Caco-2 (cell line): Measurements from ENCODE around the gene ANAPC2. TPM values are rescaled to one million over a fixed set of nuclear protein-coding genes. Genes with fewer than 3 reads are reported as not detected.

ENCODE experiments used
- BruUV-seq: library from RNA; stranded (reverse); fragments of 400-500 nt; replicated peaks from 2 replicates; lab custom pipeline; 2021; lab: Mats Ljungman, UMichigan
- CTCF ChIA-PET: fragments of 300-600 bp; sonication (Branson Sonifier 250); formaldehyde crosslinking; loops from one replicate; lab custom pipeline; 2022; ENCODE audit warnings: antibody characterized with exemption; lab: Charles Lee
- POLR2A ChIA-PET: fragments of 300-600 bp; sonication (Branson Sonifier 250); formaldehyde crosslinking; loops from one replicate; lab custom pipeline; 2022; ENCODE audit warnings: antibody characterized with exemption; lab: Charles Lee
- DNase-seq, 2 experiments: peaks; one replicate each; pipeline versions ENCODE4 v3.0.0 to v3.0.0-alpha.2; 2020 to 2022
- H3K27me3 ChIP-seq: replicated peaks from 2 replicates; pipeline ENCODE4 v1.6.0; 2011; ENCODE audit warnings: low read length; ENCODE audit not compliant: control insufficient read depth, insufficient read depth
- H3K36me3 ChIP-seq: 2 replicates; pipeline ENCODE4 v1.5.1; 2011; ENCODE audit warnings: low read length; ENCODE audit not compliant: control insufficient read depth, insufficient read depth
- H3K4me1 ChIP-seq: fragments of 250-450 bp; sonication (Bioruptor Pico); 2 replicates; pipeline ENCODE4 v1.5.1; 2020; ENCODE audit warnings: mild to moderate bottlenecking
- H3K4me3 ChIP-seq: 2 replicates; pipeline ENCODE4 v1.5.1; 2011; ENCODE audit warnings: low read depth, mild to moderate bottlenecking, control low read depth, low read length
- H3K9me3 ChIP-seq: fragments of 250-450 bp; sonication (Bioruptor Pico); 2 replicates; pipeline ENCODE4 v1.5.1; 2020; ENCODE audit warnings: mild to moderate bottlenecking, moderate library complexity
- H3K27ac Mint-ChIP-seq: one replicate; pipeline ENCODE4 v1.8.0; 2022; ENCODE audit warnings: mixed read lengths; ENCODE audit not compliant: unreplicated experiment
- H3K27me3 Mint-ChIP-seq: one replicate; pipeline ENCODE4 v1.8.0; 2022; ENCODE audit warnings: mixed read lengths; ENCODE audit not compliant: insufficient read depth, unreplicated experiment
- H3K36me3 Mint-ChIP-seq: one replicate; pipeline ENCODE4 v1.8.0; 2022; ENCODE audit warnings: mild to moderate bottlenecking, mixed read lengths; ENCODE audit not compliant: insufficient read depth, unreplicated experiment
- H3K4me1 Mint-ChIP-seq: one replicate; pipeline ENCODE4 v1.8.0; 2022; ENCODE audit warnings: low read depth, mixed read lengths; ENCODE audit not compliant: unreplicated experiment
- H3K4me3 Mint-ChIP-seq: one replicate; pipeline ENCODE4 v1.8.0; 2022; ENCODE audit warnings: mild to moderate bottlenecking, moderate library complexity, mixed read lengths; ENCODE audit not compliant: unreplicated experiment
- H3K9me3 Mint-ChIP-seq: one replicate; pipeline ENCODE4 v1.8.0; 2022; ENCODE audit warnings: mixed read lengths; ENCODE audit not compliant: unreplicated experiment
- intact Hi-C: fragments of 100-400 bp; cut with micrococcal nuclease; formaldehyde crosslinking; loops from one replicate; pipeline ENCODE4 v1.10.0; 2022; ENCODE audit not compliant: unreplicated experiment
- total RNA-seq: library from RNA; stranded (reverse); gene quantifications from 2 replicates; pipeline ENCODE4 v1.2.3, GENCODE V29; 2022
- TF ChIP-seq, protein P1 (sequence below), 2 experiments: fragments of 200-600 bp in 1 of 2; IDR thresholded peaks; 1 replicate in 1 of 2; 2 replicates in 1 of 2; pipeline versions ENCODE4 v1.5.1 to v1.8.0; 2011 to 2022; ENCODE audit warnings: antibody characterized with exemption in 1 of 2, control low read depth in 1 of 2, inconsistent platforms in 1 of 2, low read depth in 1 of 2, low read length in 1 of 2, mild to moderate bottlenecking in 1 of 2, moderate library complexity in 1 of 2; ENCODE audit not compliant: insufficient read depth in 1 of 2, severe bottlenecking in 1 of 2, unreplicated experiment in 1 of 2

Gene ANAPC2
- total RNA-seq, 1 experiment from 2014 or later = 67.5 TPM

DNA sequence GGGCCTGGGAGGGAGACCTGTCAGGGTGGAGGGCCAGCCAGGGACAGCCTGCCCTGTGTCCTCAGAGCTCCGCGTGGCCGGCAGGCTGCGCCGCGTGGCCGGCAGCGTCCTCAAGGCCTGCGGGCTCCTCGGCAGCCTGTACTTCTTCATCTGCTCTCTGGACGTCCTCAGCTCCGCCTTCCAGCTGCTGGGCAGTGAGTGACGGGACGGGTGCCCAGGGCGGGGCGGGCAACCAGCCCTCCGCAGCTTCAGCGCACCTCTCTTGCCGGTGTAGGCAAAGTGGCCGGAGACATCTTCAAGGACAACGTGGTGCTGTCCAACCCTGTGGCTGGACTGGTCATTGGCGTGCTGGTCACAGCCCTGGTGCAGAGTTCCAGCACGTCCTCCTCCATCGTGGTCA is 44.1 kb upstream of the ANAPC2 start:
- ChIA-PET POLR2A (no interaction called here), CTCF (interaction anchor here (0.6 to 0.8 kb wide), 2 partner anchors 9 to 244 kb away, joined by 3 to 9 read pairs; no protein-coding TSS in a partner anchor)
- H3K9me3 Mint-ChIP-seq = no peaks in the 10 kb centered on the region
- no peak overlapping the region for H3K4me3 Mint-ChIP-seq
- Histone ChIP-seq H3K4me3 (no peak overlapping the region), H3K36me3 (no peaks in the 10 kb centered on the region), H3K9me3 (no peaks in the 10 kb centered on the region), H3K27me3 (no peaks in the 10 kb centered on the region), H3K4me1 (peaks cover 42% of the 10 kb centered on the region)
- DNase-seq = no peak
- H3K36me3 Mint-ChIP-seq = peaks cover 14% of the 10 kb centered on the region
- peaks cover 10% of the 10 kb centered on the region for H3K4me1 Mint-ChIP-seq
- intact Hi-C loops = no loop called here
- no peaks in the 10 kb centered on the region for H3K27me3 Mint-ChIP-seq
- no peak overlapping the region for H3K27ac Mint-ChIP-seq
- BruUV-seq = no TSS peak
- TF ChIP-seq, protein P1, sequence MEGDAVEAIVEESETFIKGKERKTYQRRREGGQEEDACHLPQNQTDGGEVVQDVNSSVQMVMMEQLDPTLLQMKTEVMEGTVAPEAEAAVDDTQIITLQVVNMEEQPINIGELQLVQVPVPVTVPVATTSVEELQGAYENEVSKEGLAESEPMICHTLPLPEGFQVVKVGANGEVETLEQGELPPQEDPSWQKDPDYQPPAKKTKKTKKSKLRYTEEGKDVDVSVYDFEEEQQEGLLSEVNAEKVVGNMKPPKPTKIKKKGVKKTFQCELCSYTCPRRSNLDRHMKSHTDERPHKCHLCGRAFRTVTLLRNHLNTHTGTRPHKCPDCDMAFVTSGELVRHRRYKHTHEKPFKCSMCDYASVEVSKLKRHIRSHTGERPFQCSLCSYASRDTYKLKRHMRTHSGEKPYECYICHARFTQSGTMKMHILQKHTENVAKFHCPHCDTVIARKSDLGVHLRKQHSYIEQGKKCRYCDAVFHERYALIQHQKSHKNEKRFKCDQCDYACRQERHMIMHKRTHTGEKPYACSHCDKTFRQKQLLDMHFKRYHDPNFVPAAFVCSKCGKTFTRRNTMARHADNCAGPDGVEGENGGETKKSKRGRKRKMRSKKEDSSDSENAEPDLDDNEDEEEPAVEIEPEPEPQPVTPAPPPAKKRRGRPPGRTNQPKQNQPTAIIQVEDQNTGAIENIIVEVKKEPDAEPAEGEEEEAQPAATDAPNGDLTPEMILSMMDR (IDR thresholded peaks at IDR 0.05; ENCODE audit: insufficient read depth in 1 of 2, low read depth in 1 of 2, low read length in 1 of 2, severe bottlenecking in 1 of 2, unreplicated experiment in 1 of 2) = no peak

DNA sequence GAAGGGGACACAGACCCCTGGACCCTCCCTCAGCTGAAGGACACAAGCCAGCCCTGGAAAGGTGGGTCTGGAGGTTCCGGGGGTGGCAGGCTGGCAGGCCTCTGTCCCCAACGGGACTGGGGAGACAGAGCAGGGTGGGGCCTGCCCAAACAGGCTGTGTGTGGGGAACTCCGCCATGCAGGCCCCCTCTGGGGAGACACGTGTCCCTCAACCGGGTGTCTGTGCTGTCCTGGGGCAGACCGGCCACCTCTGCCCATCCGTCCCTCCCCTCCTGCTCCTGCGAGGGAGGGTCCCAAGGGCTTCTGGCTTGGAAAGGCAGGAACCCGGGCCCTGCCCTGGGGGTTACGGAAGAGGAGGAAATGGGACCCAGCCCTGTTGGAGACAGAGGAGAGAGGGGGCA is 43.7 kb upstream of the ANAPC2 start:
- Histone ChIP-seq H3K36me3 (no peaks in the 10 kb centered on the region), H3K9me3 (no peaks in the 10 kb centered on the region), H3K4me3 (no peak overlapping the region), H3K27me3 (no peaks in the 10 kb centered on the region), H3K4me1 (peaks cover 44% of the 10 kb centered on the region)
- H3K4me3 Mint-ChIP-seq = no peak overlapping the region
- ChIA-PET POLR2A (no interaction called here), CTCF (interaction anchor here (0.6 kb wide), 1 partner anchor 244 kb away, joined by 3 read pairs; no protein-coding TSS in a partner anchor)
- peaks cover 14% of the 10 kb centered on the region for H3K36me3 Mint-ChIP-seq
- no TSS peak for BruUV-seq
- intact Hi-C loops = no loop called here
- H3K4me1 Mint-ChIP-seq = peaks cover 13% of the 10 kb centered on the region
- TF ChIP-seq, protein P1 (IDR thresholded peaks at IDR 0.05; ENCODE audit: insufficient read depth in 1 of 2, low read depth in 1 of 2, low read length in 1 of 2, severe bottlenecking in 1 of 2, unreplicated experiment in 1 of 2) = no peak
- no peaks in the 10 kb centered on the region for H3K27me3 Mint-ChIP-seq
- no peak overlapping the region for H3K27ac Mint-ChIP-seq
- no peak for DNase-seq
- H3K9me3 Mint-ChIP-seq = no peaks in the 10 kb centered on the region

DNA sequence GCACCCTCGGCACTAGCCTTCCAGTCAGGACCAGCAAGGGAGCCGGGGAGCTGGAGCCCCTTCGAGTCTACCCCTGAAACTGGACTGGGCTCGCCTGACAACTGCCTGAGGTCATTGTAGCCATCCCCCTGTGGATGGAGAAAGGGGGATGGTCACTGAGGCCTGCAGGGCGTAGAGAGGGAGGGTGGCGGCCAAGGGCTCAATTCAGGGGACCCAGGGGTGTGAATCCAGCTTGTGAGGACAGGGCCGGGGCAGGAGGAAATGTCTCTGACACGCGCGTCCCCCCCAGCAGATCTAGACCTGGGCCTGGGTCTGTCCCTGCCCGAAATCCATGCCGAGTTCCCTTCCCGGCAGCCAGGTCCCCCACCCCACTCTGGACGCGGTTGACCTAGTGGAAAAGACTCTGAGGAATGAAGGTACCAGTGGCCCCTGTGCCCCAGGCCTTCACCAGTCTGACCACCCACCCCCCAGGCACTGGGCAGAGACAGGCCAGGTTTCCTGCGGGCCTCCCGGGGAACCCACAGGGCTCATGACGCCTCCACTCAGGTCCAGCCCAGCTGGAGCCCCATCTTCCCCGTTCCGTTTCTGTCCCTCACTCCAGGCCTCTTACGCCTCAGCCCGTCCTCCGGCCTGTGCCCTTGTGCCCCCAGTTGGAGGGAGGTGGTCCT is 43.1 kb upstream of the ANAPC2 start:
- H3K36me3 ChIP-seq = no peaks in the 10 kb centered on the region
- intact Hi-C loops = no loop called here
- H3K9me3 ChIP-seq = no peaks in the 10 kb centered on the region
- no peaks in the 10 kb centered on the region for H3K27me3 ChIP-seq
- no peak for DNase-seq
- CTCF ChIA-PET = interaction anchor here (0.6 to 1.0 kb wide), 2 partner anchors 42 to 118 kb away, joined by 3 to 4 read pairs; no protein-coding TSS in a partner anchor
- Mint-ChIP-seq H3K27me3 (no peaks in the 10 kb centered on the region), H3K4me1 (peaks cover 15% of the 10 kb centered on the region), H3K36me3 (peaks cover 14% of the 10 kb centered on the region), H3K9me3 (no peaks in the 10 kb centered on the region), H3K4me3 (no peak overlapping the region), H3K27ac (no peak overlapping the region)
- H3K4me3 ChIP-seq = no peak overlapping the region
- no TSS peak for BruUV-seq
- peaks cover 44% of the 10 kb centered on the region for H3K4me1 ChIP-seq
- TF ChIP-seq, protein P1 (IDR thresholded peaks at IDR 0.05; ENCODE audit: insufficient read depth in 1 of 2, low read depth in 1 of 2, low read length in 1 of 2, severe bottlenecking in 1 of 2, unreplicated experiment in 1 of 2) = no peak
- POLR2A ChIA-PET = interaction anchor here (0.6 kb wide), 1 partner anchor 8 kb away, joined by 7 read pairs; no protein-coding TSS in a partner anchor
